ENCODE measurements around the gene ATP13A5.

GRCh38 chr3:193333229-193333628 lies 45.3 kb downstream of the ATP13A5 start:
- TF ChIP-seq, protein P1, sequence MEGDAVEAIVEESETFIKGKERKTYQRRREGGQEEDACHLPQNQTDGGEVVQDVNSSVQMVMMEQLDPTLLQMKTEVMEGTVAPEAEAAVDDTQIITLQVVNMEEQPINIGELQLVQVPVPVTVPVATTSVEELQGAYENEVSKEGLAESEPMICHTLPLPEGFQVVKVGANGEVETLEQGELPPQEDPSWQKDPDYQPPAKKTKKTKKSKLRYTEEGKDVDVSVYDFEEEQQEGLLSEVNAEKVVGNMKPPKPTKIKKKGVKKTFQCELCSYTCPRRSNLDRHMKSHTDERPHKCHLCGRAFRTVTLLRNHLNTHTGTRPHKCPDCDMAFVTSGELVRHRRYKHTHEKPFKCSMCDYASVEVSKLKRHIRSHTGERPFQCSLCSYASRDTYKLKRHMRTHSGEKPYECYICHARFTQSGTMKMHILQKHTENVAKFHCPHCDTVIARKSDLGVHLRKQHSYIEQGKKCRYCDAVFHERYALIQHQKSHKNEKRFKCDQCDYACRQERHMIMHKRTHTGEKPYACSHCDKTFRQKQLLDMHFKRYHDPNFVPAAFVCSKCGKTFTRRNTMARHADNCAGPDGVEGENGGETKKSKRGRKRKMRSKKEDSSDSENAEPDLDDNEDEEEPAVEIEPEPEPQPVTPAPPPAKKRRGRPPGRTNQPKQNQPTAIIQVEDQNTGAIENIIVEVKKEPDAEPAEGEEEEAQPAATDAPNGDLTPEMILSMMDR (IDR thresholded peaks at IDR 0.05; ENCODE audit: control extremely low read depth in 1 of 3, insufficient read depth in 1 of 3, low read depth in 1 of 3, low read length in 3 of 3) = no peak
- TF ChIP-seq JUN (IDR thresholded peaks at IDR 0.05; ENCODE audit: low read depth, low read length) = no peak
- no peak for TF ChIP-seq USF2 (IDR thresholded peaks at IDR 0.05; ENCODE audit: low read length)
- no peak for TF ChIP-seq YY1 (IDR thresholded peaks at IDR 0.05; ENCODE audit: low read depth, low read length)
